ENCODE measurements around the gene FPGT. TPM values are rescaled to one million over a fixed set of nuclear protein-coding genes. Genes with fewer than 3 reads are reported as not detected.
"Not testable (repeated sequence)": the region's sequence is repeated elsewhere in the genome, so short reads cannot be mapped to it uniquely, and the experiment has no call there.

FPGT gene
- total RNA-seq, 1 donor from 2014 or later: 9.4 TPM

DNA sequence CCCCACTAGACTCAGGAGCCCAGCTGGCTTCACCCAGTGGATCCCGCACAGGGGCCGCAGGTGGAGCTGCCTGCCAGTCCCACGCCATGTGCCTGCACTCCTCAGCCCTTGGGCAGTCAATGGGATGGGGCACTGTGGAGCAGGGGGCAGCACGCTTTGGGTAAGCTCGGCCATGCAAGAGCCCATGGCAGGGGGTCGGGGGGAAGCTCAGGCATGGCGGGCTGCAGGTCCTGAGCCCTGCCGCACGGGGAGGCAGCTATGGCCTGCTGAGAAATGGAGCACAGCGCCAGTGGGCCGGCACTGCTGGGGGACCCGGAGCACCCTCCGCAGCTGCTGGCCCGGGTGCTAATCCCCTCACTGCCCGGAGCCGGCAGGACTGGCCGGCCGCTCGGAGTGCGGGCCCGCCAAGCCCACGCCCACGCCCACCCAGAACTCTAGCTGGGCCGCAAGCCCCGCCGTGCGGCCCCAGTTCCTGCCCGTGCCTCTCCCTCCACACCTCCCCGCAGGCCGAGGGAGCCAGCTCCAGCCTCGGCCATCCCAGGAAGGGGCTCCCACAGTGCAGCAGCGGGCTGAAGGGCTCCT, 55.3 kb downstream of the FPGT start:
- DNase-seq (ENCODE audit: low read depth): not testable (repeated sequence)

Other genes with a start within 250 kb of the FPGT start
- 0.57 and 1.6 TPM in 2 replicates for gene LRRIQ3, start 66 bp upstream of the FPGT start, total RNA-seq
- 0.57 and 0.70 TPM in 2 replicates for gene TNNI3K, start 37.1 kb downstream of the FPGT start, total RNA-seq